NOMO-1 treated with dmso at 0.1 percent for 144 hours (cell line): ENCODE data around the gene AGBL2.
"Not testable (repeated sequence)": the region's sequence is repeated elsewhere in the genome, so short reads cannot be mapped to it uniquely, and the experiment has no call there.

Source experiments
- DNase-seq: peaks from one replicate; lab custom pipeline; 2025; ENCODE audit not compliant: unreplicated experiment; lab: John Stamatoyannopoulos, UW

The AGBL2 gene

GRCh38 chr11:47715082-47715669 lies at the start of gene AGBL2:
AGBL2 (minus strand) TSS chr11:47715369; CDS start chr11:47714650, 719 bp downstream.
- DNase-seq = peak; percentile 10

GRCh38 chr11:47759291-47759690 lies 44.1 kb upstream of the AGBL2 start:
- not testable (repeated sequence) for DNase-seq

- DNase-seq = no peak
Observed at GRCh38 chr11:47756208-47756607, 41.0 kb upstream of the AGBL2 start.

- no peak for DNase-seq
Observed at GRCh38 chr11:47750725-47751124, 35.6 kb upstream of the AGBL2 start.

- not testable (repeated sequence) for DNase-seq
Observed at GRCh38 chr11:47742494-47742893, 27.3 kb upstream of the AGBL2 start.

GRCh38 chr11:47737817-47738216 lies 22.6 kb upstream of the AGBL2 start:
- DNase-seq = not testable (repeated sequence)

- no peak for DNase-seq
Observed at GRCh38 chr11:47732271-47732670, 17.1 kb upstream of the AGBL2 start.

- DNase-seq = no peak
Observed at GRCh38 chr11:47731475-47731874, 16.3 kb upstream of the AGBL2 start.

- DNase-seq = no peak
Observed at GRCh38 chr11:47726878-47727514, 11.8 kb upstream of the AGBL2 start.

- no peak for DNase-seq
Observed at GRCh38 chr11:47726118-47726442, 10.9 kb upstream of the AGBL2 start.

- no peak for DNase-seq
Observed at GRCh38 chr11:47725442-47726117, 10.4 kb upstream of the AGBL2 start.

GRCh38 chr11:47724041-47724729 lies 9.0 kb upstream of the AGBL2 start:
- peak; percentile 28 for DNase-seq

GRCh38 chr11:47723041-47723440 lies 7.9 kb upstream of the AGBL2 start:
- no peak for DNase-seq

- DNase-seq = no peak
Observed at GRCh38 chr11:47720651-47721050, 5.5 kb upstream of the AGBL2 start.

- DNase-seq = no peak
Observed at GRCh38 chr11:47716692-47717091, 1.5 kb upstream of the AGBL2 start.

GRCh38 chr11:47714554-47715081 lies 551 bp downstream of the AGBL2 start:
- DNase-seq = no peak

- no peak for DNase-seq
Observed at GRCh38 chr11:47711816-47712215, 3.4 kb downstream of the AGBL2 start.

- no peak for DNase-seq
Observed at GRCh38 chr11:47711225-47711624, 3.9 kb downstream of the AGBL2 start.

GRCh38 chr11:47707275-47707786 lies 7.8 kb downstream of the AGBL2 start:
- DNase-seq = not testable (repeated sequence)

- no peak for DNase-seq
Observed at GRCh38 chr11:47705721-47706120, 9.4 kb downstream of the AGBL2 start.

GRCh38 chr11:47691979-47692378 lies 23.2 kb downstream of the AGBL2 start:
- no peak for DNase-seq
